Skeletal muscle tissue (tissue), 4 donors: Measurements from ENCODE around the gene MTG2. TPM values are rescaled to one million over a fixed set of nuclear protein-coding genes. Genes with fewer than 3 reads are reported as not detected.

ENCODE experiments used
- H3K27ac ChIP-seq: one replicate; pipeline ENCODE4 v1.7.0; 2013; ENCODE audit warnings: mild to moderate bottlenecking, low read depth, low read length, inconsistent platforms
- H3K27me3 ChIP-seq, 3 donors: one replicate each; pipeline ENCODE4 v1.7.0; 2013; ENCODE audit warnings: low read length in 3 of 3; ENCODE audit not compliant: control insufficient read depth in 3 of 3, insufficient read depth in 3 of 3
- H3K36me3 ChIP-seq, 3 donors: one replicate each; pipeline ENCODE4 v1.7.0; 2013; ENCODE audit warnings: low read length in 3 of 3; ENCODE audit not compliant: control insufficient read depth in 3 of 3, insufficient read depth in 3 of 3
- H3K4me1 ChIP-seq, 3 donors: one replicate each; pipeline ENCODE4 v1.7.0; 2013; ENCODE audit warnings: low read length in 3 of 3, mild to moderate bottlenecking in 3 of 3; ENCODE audit not compliant: control insufficient read depth in 3 of 3, insufficient read depth in 3 of 3
- H3K4me3 ChIP-seq, 3 donors: one replicate each; pipeline ENCODE4 v1.7.0; 2013; ENCODE audit warnings: low read length in 3 of 3
- H3K9ac ChIP-seq, 3 donors: one replicate each; pipeline ENCODE4 v1.7.0; 2013; ENCODE audit warnings: low read length in 3 of 3, mild to moderate bottlenecking in 3 of 3, moderate library complexity in 2 of 3, low read depth in 1 of 3
- H3K9me3 ChIP-seq, 3 donors: one replicate each; pipeline ENCODE4 v1.7.0; 2013; ENCODE audit warnings: low read length in 3 of 3; ENCODE audit not compliant: control insufficient read depth in 3 of 3
- total RNA-seq: library from RNA; depleted of rRNA; stranded (reverse); fragments of >200 nt; gene quantifications from one replicate; pipeline ENCODE4 v1.2.3, GENCODE V29; 2014
- donor health status: Osteomylitis.

MTG2 gene
- total RNA-seq, 1 donor from 2014 or later = 10.4 TPM

DNA sequence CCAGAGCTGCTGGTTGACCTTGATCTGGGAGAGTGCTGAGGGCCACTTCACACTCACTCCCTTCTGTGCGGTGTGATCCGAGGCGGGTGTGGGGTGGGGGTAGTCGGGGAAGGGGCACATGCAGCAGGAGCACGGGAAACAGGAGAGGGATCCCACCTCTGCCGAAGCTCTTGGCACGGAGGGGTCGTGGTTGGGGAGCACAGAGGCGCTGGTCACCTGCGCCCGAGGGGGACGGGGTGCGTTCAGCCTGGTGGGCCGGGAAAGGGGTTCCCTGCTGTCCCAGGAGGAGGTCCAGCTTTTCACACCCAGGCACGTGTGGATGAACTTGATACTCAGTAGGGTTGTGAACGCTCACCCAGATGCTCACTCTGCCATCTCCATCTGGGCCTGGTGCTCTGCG is 22.0 kb upstream of the MTG2 start:
- H3K4me1 ChIP-seq = peaks cover 11 to 29% (median 18%) of the 10 kb centered on the region in 3 donors
- H3K27me3 ChIP-seq = no peaks in the 10 kb centered on the region
- no peak overlapping the region for H3K27ac ChIP-seq
- H3K36me3 ChIP-seq = peaks cover 43 to 46% (median 44%) of the 10 kb centered on the region in 3 donors
- H3K4me3 ChIP-seq = no peak overlapping the region
- no peaks in the 10 kb centered on the region for H3K9me3 ChIP-seq
- no peak overlapping the region for H3K9ac ChIP-seq

- peaks cover 11 to 29% (median 18%) of the 10 kb centered on the region in 3 donors for H3K4me1 ChIP-seq
- H3K9me3 ChIP-seq = no peaks in the 10 kb centered on the region
- no peak overlapping the region for H3K4me3 ChIP-seq
- no peak overlapping the region for H3K9ac ChIP-seq
- no peak overlapping the region for H3K27ac ChIP-seq
- no peaks in the 10 kb centered on the region for H3K27me3 ChIP-seq
- peaks cover 48 to 51% (median 49%) of the 10 kb centered on the region in 3 donors for H3K36me3 ChIP-seq
Measured at GRCh38 chr20:62161347-62161746, 21.5 kb upstream of the MTG2 start.

DNA sequence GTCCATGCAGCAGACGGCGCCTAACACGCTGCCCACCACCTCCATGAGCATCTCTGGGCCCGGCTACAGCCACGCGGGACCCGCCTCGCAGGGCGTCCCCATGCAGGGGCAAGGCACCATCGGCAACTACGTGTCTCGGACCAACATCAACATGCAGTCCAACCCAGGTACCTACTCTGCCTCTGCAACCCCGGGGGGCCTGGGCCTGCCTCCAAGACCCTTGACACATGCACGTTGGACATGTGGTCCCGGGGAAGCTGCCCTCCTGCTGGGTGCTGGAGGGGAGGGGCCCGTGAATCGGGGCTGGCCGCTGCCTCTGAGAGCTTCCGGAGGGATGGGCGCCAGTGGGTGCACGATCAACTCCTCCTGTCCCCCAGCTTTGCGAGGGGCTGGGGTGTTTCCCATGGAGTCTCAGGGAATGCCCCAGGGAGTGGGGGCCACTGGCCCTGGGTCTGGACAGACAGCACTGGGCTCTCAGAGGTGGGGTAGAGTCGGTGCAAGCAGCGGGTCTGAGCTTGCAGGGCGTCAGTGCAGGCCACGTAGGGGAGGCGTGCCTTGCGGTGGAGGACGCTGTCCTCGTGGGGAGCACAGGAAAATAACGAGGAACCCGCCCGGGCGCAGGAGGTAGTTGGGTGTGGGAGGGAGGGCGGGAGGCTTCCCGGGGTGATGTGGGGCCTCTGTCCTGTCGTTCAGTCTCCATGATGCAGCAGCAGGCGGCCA is 19.9 kb upstream of the MTG2 start:
- no peak overlapping the region for H3K4me3 ChIP-seq
- peaks cover 6 to 21% (median 6%) of the 10 kb centered on the region in 3 donors for H3K4me1 ChIP-seq
- H3K36me3 ChIP-seq = peaks cover 50 to 52% (median 51%) of the 10 kb centered on the region in 3 donors
- no peaks in the 10 kb centered on the region for H3K9me3 ChIP-seq
- no peak overlapping the region for H3K9ac ChIP-seq
- no peak overlapping the region for H3K27ac ChIP-seq
- H3K27me3 ChIP-seq = no peaks in the 10 kb centered on the region

- Histone ChIP-seq H3K9me3 (no peaks in the 10 kb centered on the region), H3K9ac (no peak overlapping the region), H3K27me3 (no peaks in the 10 kb centered on the region), H3K36me3 (peaks cover 52 to 56% (median 53%) of the 10 kb centered on the region in 3 donors), H3K27ac (no peak overlapping the region), H3K4me3 (no peak overlapping the region), H3K4me1 (peaks cover 6 to 21% (median 6%) of the 10 kb centered on the region in 3 donors)
Measured at GRCh38 chr20:62163485-62163865, 19.4 kb upstream of the MTG2 start.

- H3K4me3 ChIP-seq = no peak overlapping the region
- H3K4me1 ChIP-seq = peaks cover 6 to 16% (median 6%) of the 10 kb centered on the region in 3 donors
- no peaks in the 10 kb centered on the region for H3K27me3 ChIP-seq
- no peak overlapping the region for H3K27ac ChIP-seq
- H3K9ac ChIP-seq = no peak overlapping the region
- H3K9me3 ChIP-seq = no peaks in the 10 kb centered on the region
- peaks cover 53 to 58% (median 56%) of the 10 kb centered on the region in 3 donors for H3K36me3 ChIP-seq
Measured at GRCh38 chr20:62163986-62164762, 18.7 kb upstream of the MTG2 start.

GRCh38 chr20:62164879-62165761 is 17.7 kb upstream of the MTG2 start:
- Histone ChIP-seq H3K27ac (no peak overlapping the region), H3K9ac (no peak overlapping the region), H3K36me3 (peaks cover 51 to 58% (median 57%) of the 10 kb centered on the region in 3 donors), H3K4me1 (peaks cover 0 to 8% (median 0%) of the 10 kb centered on the region in 3 donors), H3K4me3 (no peak overlapping the region), H3K9me3 (no peaks in the 10 kb centered on the region), H3K27me3 (no peaks in the 10 kb centered on the region)

GRCh38 chr20:62165762-62166399 is 16.9 kb upstream of the MTG2 start:
- no peak overlapping the region for H3K9ac ChIP-seq
- H3K36me3 ChIP-seq = peaks cover 46 to 58% (median 52%) of the 10 kb centered on the region in 3 donors
- H3K9me3 ChIP-seq = no peaks in the 10 kb centered on the region
- H3K4me1 ChIP-seq = peaks cover 0 to 6% (median 0%) of the 10 kb centered on the region in 3 donors
- H3K27ac ChIP-seq = no peak overlapping the region
- H3K27me3 ChIP-seq = no peaks in the 10 kb centered on the region
- no peak overlapping the region for H3K4me3 ChIP-seq

GRCh38 chr20:62167474-62167873 is 15.4 kb upstream of the MTG2 start:
- Histone ChIP-seq H3K27me3 (no peaks in the 10 kb centered on the region), H3K27ac (no peak overlapping the region), H3K9ac (no peak overlapping the region)

DNA sequence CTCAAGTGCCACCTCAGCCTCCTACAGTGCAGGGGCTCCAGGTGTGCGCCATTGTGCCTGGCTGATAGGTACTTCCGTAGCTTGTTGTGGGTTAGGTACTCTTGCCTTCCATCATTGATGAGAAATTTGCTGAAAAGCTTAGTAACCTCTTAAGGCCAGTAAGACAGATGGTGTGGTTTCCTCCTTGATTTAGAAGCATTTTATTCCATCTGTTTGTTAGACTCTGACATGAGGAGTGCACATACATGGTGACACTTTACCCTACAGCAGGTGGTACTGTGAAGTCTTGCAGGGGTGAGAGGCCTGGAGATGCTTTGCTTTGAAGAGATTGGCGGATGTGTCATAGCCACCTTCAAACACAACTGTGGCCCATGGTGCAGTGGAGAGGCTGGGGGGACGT is 14.8 kb upstream of the MTG2 start:
- no peak overlapping the region for H3K4me3 ChIP-seq
- no peak overlapping the region for H3K9ac ChIP-seq
- no peaks in the 10 kb centered on the region for H3K9me3 ChIP-seq
- peaks cover 0 to 3% (median 0%) of the 10 kb centered on the region in 3 donors for H3K4me1 ChIP-seq
- no peak overlapping the region for H3K27ac ChIP-seq
- H3K27me3 ChIP-seq = no peaks in the 10 kb centered on the region
- peaks cover 33 to 43% (median 34%) of the 10 kb centered on the region in 3 donors for H3K36me3 ChIP-seq

More at GRCh38 chr20:62167474-62167873, 15.4 kb upstream of the MTG2 start:
- peaks cover 39 to 49% (median 40%) of the 10 kb centered on the region in 3 donors for H3K36me3 ChIP-seq
- H3K4me1 ChIP-seq = peaks cover 0 to 3% (median 0%) of the 10 kb centered on the region in 3 donors
- H3K4me3 ChIP-seq = no peak overlapping the region
- no peaks in the 10 kb centered on the region for H3K9me3 ChIP-seq
